ENCODE results near the gene GNRHR. TPM values are rescaled to one million over a fixed set of nuclear protein-coding genes. Genes with fewer than 3 reads are reported as not detected.
A peak's percentile ranks its signal among the peaks of the same experiment; 100 is the strongest.

GNRHR gene
- polyA plus RNA-seq, 1 of the 3 experiments (the other 2 are of a cell fraction): 0.02 TPM

- no peak for DNase-seq
- ChIA-PET CTCF (interaction anchor here (1.4 to 3.0 kb wide), 4 partner anchors 11 to 33 kb away, joined by 3 to 9 read pairs (median 4); partner anchors contain the start of gene UBA6), POLR2A (interaction anchor here (2.3 kb wide), 1 partner anchor 12 kb away, joined by 7 read pairs; the partner anchor contains the start of gene UBA6)
- Histone ChIP-seq H3K4me3 (ENCODE audit: low read depth in 2 of 2, low read length in 1 of 2) (0 out of 4 replicates have a peak overlapping the region, but pooled peaks of 1 of the 2 experiments have one; percentile 10), H3K9ac (no peak overlapping the region; the same call in 1 of the 2 replicates), H3K27ac (ENCODE audit: low read depth in 2 of 2, low read length in 1 of 2) (peak overlapping the region; percentile 2 to 62; a peak in 3 of 4 replicates), H3K4me2 (peak overlapping the region; percentile 13), H2AFZ (ENCODE audit: low read depth) (peak overlapping the region; percentile 51; the same call in 1 of the 2 replicates), H3K9me2 (peaks cover 2% of the 10 kb centered on the region; the same call in 1 of the 2 replicates), H3K9me3 (no peaks in the 10 kb centered on the region), H4K20me1 (ENCODE audit: insufficient read depth) (no peaks in the 10 kb centered on the region), H3F3A (replicated peaks; ENCODE audit: insufficient read depth) (peaks cover 7% of the 10 kb centered on the region), H3K36me3 (replicated peaks in 1 of 2; ENCODE audit: control insufficient read depth in 1 of 2, insufficient read depth in 2 of 2, low read length in 1 of 2) (peaks cover 0 to 3% of the 10 kb centered on the region in 2 experiments), H3K4me1 (ENCODE audit: control insufficient read depth in 1 of 2, insufficient read depth in 2 of 2, low read depth in 1 of 2, low read length in 1 of 2) (peaks cover 12 to 27% of the 10 kb centered on the region in 2 experiments; a peak in 2 of 4 replicates), H3K27me3 (ENCODE audit: insufficient read depth) (no peaks in the 10 kb centered on the region), H3K79me2 (ENCODE audit: insufficient read depth) (peaks cover 36% of the 10 kb centered on the region)
- no peak for TF ChIP-seq ELF1 (IDR thresholded peaks at IDR 0.05)
- TF ChIP-seq REST (IDR thresholded peaks at IDR 0.05; ENCODE audit: low read depth, low read length): no peak
- TF ChIP-seq CHD2 (IDR thresholded peaks at IDR 0.05; ENCODE audit: low read length, partially characterized antibody): no peak
- peak; percentile 41 for TF ChIP-seq PBX3 (IDR thresholded peaks at IDR 0.05)
- TF ChIP-seq ZBTB33 (IDR thresholded peaks at IDR 0.05; ENCODE audit: borderline replicate concordance, low read depth): no peak
- no peak for TF ChIP-seq MEF2A (IDR thresholded peaks at IDR 0.05; ENCODE audit: borderline replicate concordance, low read depth)
- no peak for TF ChIP-seq YY1 (IDR thresholded peaks at IDR 0.05; ENCODE audit: low read depth)
- no peak for TF ChIP-seq TEAD4 (IDR thresholded peaks at IDR 0.05; ENCODE audit: borderline replicate concordance, insufficient read depth)
- TF ChIP-seq JUND (IDR thresholded peaks at IDR 0.05): no peak
- TF ChIP-seq POLR2AphosphoS5 (IDR thresholded peaks at IDR 0.05; ENCODE audit: low read depth, low read length): no peak
- no peak for TF ChIP-seq SMC3 (IDR thresholded peaks at IDR 0.05; ENCODE audit: low read depth, low read length)
- no peak for TF ChIP-seq EZH2phosphoT487 (IDR thresholded peaks at IDR 0.05; ENCODE audit: borderline replicate concordance, low read depth)
- TF ChIP-seq FOSL2 (IDR thresholded peaks at IDR 0.05; ENCODE audit: borderline replicate concordance, low read depth): peak; percentile 40; the same call in 1 of the 2 replicates
- WGBS (ENCODE audit: low lambda C conversion rate): 69% methylated on average over 12 of the region's 12 CpGs
Measured at GRCh38 chr4:67713529-67714247, 40.5 kb downstream of the GNRHR start.

All from SK-N-SH (cell line).